H9 (cell line): ENCODE data around the gene GATA5. TPM values are rescaled to one million over a fixed set of nuclear protein-coding genes. Genes with fewer than 3 reads are reported as not detected.

ENCODE experiments used
- DNase-seq: peaks from one replicate; pipeline ENCODE4 v3.0.0-alpha.2; 2017
- H2AFZ ChIP-seq: one replicate; pipeline ENCODE4 v1.6.1; 2013; ENCODE audit warnings: mild to moderate bottlenecking, low read length, control low read depth, moderate library complexity
- H2AK5ac ChIP-seq: 2 replicates; pipeline ENCODE4 v1.6.1; 2013; ENCODE audit warnings: low read length, control low read depth, mixed read lengths; ENCODE audit not compliant: insufficient read length
- H2BK120ac ChIP-seq: one replicate; pipeline ENCODE4 v1.6.1; 2013; ENCODE audit warnings: low read depth, mild to moderate bottlenecking, low read length, control low read depth, inconsistent platforms; ENCODE audit not compliant: poor library complexity, severe bottlenecking
- H2BK12ac ChIP-seq: 2 replicates; pipeline ENCODE4 v1.6.1; 2013; ENCODE audit warnings: low read length, control low read depth, mixed read lengths, low read depth; ENCODE audit not compliant: insufficient read length
- H2BK15ac ChIP-seq: 2 replicates; pipeline ENCODE4 v1.6.1; 2013; ENCODE audit warnings: low read depth, low read length, control low read depth
- H2BK20ac ChIP-seq: one replicate; pipeline ENCODE4 v1.6.1; 2013; ENCODE audit warnings: low read depth, mild to moderate bottlenecking, low read length, control low read depth, inconsistent platforms; ENCODE audit not compliant: poor library complexity, severe bottlenecking
- H2BK5ac ChIP-seq: 2 replicates; pipeline ENCODE4 v1.6.1; 2013; ENCODE audit warnings: low read length, control low read depth, mixed read lengths; ENCODE audit not compliant: insufficient read length
- H3K14ac ChIP-seq: 2 replicates; pipeline ENCODE4 v1.6.1; 2013; ENCODE audit warnings: low read length, control low read depth; ENCODE audit not compliant: insufficient read depth
- H3K18ac ChIP-seq: 2 replicates; pipeline ENCODE4 v1.6.1; 2013; ENCODE audit warnings: low read depth, mild to moderate bottlenecking, mixed read lengths, low read length, control low read depth; ENCODE audit not compliant: insufficient read length
- H3K23ac ChIP-seq: 2 replicates; pipeline ENCODE4 v1.6.1; 2013; ENCODE audit warnings: low read length, control low read depth, mixed read lengths, low read depth; ENCODE audit not compliant: insufficient read length
- H3K23me2 ChIP-seq: 2 replicates; pipeline ENCODE4 v1.6.1; 2013; ENCODE audit warnings: low read depth, mild to moderate bottlenecking, mixed read lengths, low read length, control low read depth; ENCODE audit not compliant: insufficient read length, poor library complexity, severe bottlenecking
- H3K27ac ChIP-seq: 2 replicates; pipeline ENCODE4 v1.5.1; 2013; ENCODE audit warnings: low read length, control low read depth, mixed read lengths, low read depth; ENCODE audit not compliant: insufficient read length
- H3K27me3 ChIP-seq: 2 replicates; pipeline ENCODE4 v1.6.1; 2013; ENCODE audit warnings: low read length, control low read depth, inconsistent platforms; ENCODE audit not compliant: insufficient read depth
- H3K4ac ChIP-seq: 2 replicates; pipeline ENCODE4 v1.6.1; 2013; ENCODE audit warnings: low read depth, mild to moderate bottlenecking, control low read depth, inconsistent platforms, low read length, moderate library complexity
- H3K4me1 ChIP-seq: 2 replicates; pipeline ENCODE4 v1.6.1; 2013; ENCODE audit warnings: low read length, control low read depth, inconsistent platforms; ENCODE audit not compliant: insufficient read depth
- H3K4me2 ChIP-seq: 2 replicates; pipeline ENCODE4 v1.6.1; 2013; ENCODE audit warnings: low read length, control low read depth, mixed read lengths; ENCODE audit not compliant: insufficient read length, insufficient read depth
- H3K56ac ChIP-seq: 2 replicates; pipeline ENCODE4 v1.6.1; 2013; ENCODE audit warnings: low read depth, mild to moderate bottlenecking, mixed read lengths, low read length, control low read depth; ENCODE audit not compliant: insufficient read length
- H3K79me1 ChIP-seq: 2 replicates; pipeline ENCODE4 v1.6.1; 2013; ENCODE audit warnings: low read depth, mild to moderate bottlenecking, moderate library complexity, low read length, control low read depth, inconsistent platforms; ENCODE audit not compliant: insufficient read depth, poor library complexity, severe bottlenecking
- H3K79me2 ChIP-seq: 2 replicates; pipeline ENCODE4 v1.6.1; 2013; ENCODE audit warnings: low read length, control low read depth, inconsistent platforms; ENCODE audit not compliant: insufficient read depth
- H3K9ac ChIP-seq: 2 replicates; pipeline ENCODE4 v1.6.1; 2013; ENCODE audit warnings: low read length, control low read depth, mixed read lengths; ENCODE audit not compliant: insufficient read length; ENCODE audit errors: extremely low read depth
- H3K9me3 ChIP-seq: one replicate; pipeline ENCODE4 v1.6.1; 2013; ENCODE audit warnings: low read depth, low read length, inconsistent platforms; ENCODE audit not compliant: control insufficient read depth
- H3T11ph ChIP-seq: one replicate; pipeline ENCODE4 v1.6.1; 2013; ENCODE audit warnings: mild to moderate bottlenecking, low read length, control low read depth, inconsistent platforms
- H4K20me1 ChIP-seq: one replicate; pipeline ENCODE4 v1.6.1; 2013; ENCODE audit not compliant: control insufficient read depth, insufficient read length, insufficient read depth
- H4K5ac ChIP-seq: 2 replicates; pipeline ENCODE4 v1.6.1; 2013; ENCODE audit warnings: low read depth, mild to moderate bottlenecking, mixed read lengths, low read length, control low read depth; ENCODE audit not compliant: insufficient read length
- H4K8ac ChIP-seq: replicated peaks from 2 replicates; pipeline ENCODE4 v1.6.1; 2013; ENCODE audit warnings: low read length, control low read depth, mixed read lengths, low read depth; ENCODE audit not compliant: insufficient read length
- H4K91ac ChIP-seq: 2 replicates; pipeline ENCODE4 v1.6.1; 2013; ENCODE audit warnings: low read depth, mild to moderate bottlenecking, moderate library complexity, mixed read lengths, low read length, control low read depth; ENCODE audit not compliant: insufficient read length
- H3K27ac Mint-ChIP-seq, 3 experiments: 2 replicates in 2 of 3; 3 replicates in 1 of 3; pipeline ENCODE4 v1.8.0; 2020 to 2021; ENCODE audit warnings: mixed read lengths in 3 of 3, mild to moderate bottlenecking in 1 of 3, moderate library complexity in 1 of 3
- H3K27me3 Mint-ChIP-seq: 2 replicates; pipeline ENCODE4 v1.8.0; 2021; ENCODE audit warnings: low read depth, mild to moderate bottlenecking, moderate library complexity, mixed read lengths
- H3K36me3 Mint-ChIP-seq, 3 experiments: 2 replicates in 2 of 3; 3 replicates in 1 of 3; pipeline ENCODE4 v1.8.0; 2020 to 2021; ENCODE audit warnings: low read depth in 3 of 3, mixed read lengths in 3 of 3; ENCODE audit not compliant: insufficient read depth in 1 of 3
- H3K4me1 Mint-ChIP-seq, 2 experiments: 2 replicates each; pipeline ENCODE4 v1.8.0; 2020; ENCODE audit warnings: mixed read lengths in 2 of 2
- H3K4me3 Mint-ChIP-seq, 2 experiments: 2 replicates in 1 of 2; 3 replicates in 1 of 2; pipeline ENCODE4 v1.8.0; 2020 to 2021; ENCODE audit warnings: mild to moderate bottlenecking in 2 of 2, mixed read lengths in 2 of 2, moderate library complexity in 1 of 2
- H3K9me3 Mint-ChIP-seq, 2 experiments: 2 replicates in 1 of 2; 3 replicates in 1 of 2; pipeline ENCODE4 v1.8.0; 2020; ENCODE audit warnings: mild to moderate bottlenecking in 2 of 2, mixed read lengths in 2 of 2, moderate library complexity in 1 of 2
- CTCF ChIP-seq: fragments of 200-600 bp; sonication (generic); conservative IDR thresholded peaks from 3 replicates; pipeline ENCODE4 v1.8.0; 2021; ENCODE audit warnings: antibody characterized with exemption, mild to moderate bottlenecking
- WGBS: extraction: QIAGEN DNeasy Blood & Tissue Kit; methylation state at CpG from one replicate; pipeline ENCODE4 v1.1.7; 2013; ENCODE audit warnings: missing lambda C conversion rate, low lambda C conversion rate, mixed read lengths; ENCODE audit not compliant: insufficient read length; ENCODE audit errors: extremely low coverage; 5-methylcytosine and 5-hydroxymethylcytosine counted together
- total RNA-seq: library from RNA; stranded (reverse); gene quantifications from 2 replicates; pipeline ENCODE4 v1.2.1, GENCODE V29; 2021

The GATA5 gene
- total RNA-seq, 1 experiment from 2014 or later, result 0.24 TPM

- peak; percentile 71 for DNase-seq
- H3K27me3 ChIP-seq, result no peaks in the 10 kb centered on the region
These were observed 40.5 kb upstream of the GATA5 start for GRCh38 chr20:62516338-62516737.

More at GRCh38 chr20:62516338-62516737, 40.5 kb upstream of the GATA5 start:
- Mint-ChIP-seq H3K27me3 (peaks cover 1% of the 10 kb centered on the region), H3K36me3 (no peaks in the 10 kb centered on the region), H3K27ac (no peak overlapping the region; a peak in 1 of 7 replicates), H3K4me1 (peaks cover 0 to 3% of the 10 kb centered on the region in 2 experiments; a peak in 1 of 4 replicates), H3K4me3 (no peak overlapping the region), H3K9me3 (no peaks in the 10 kb centered on the region)
- Histone ChIP-seq H3K27ac (no peak overlapping the region), H2BK120ac (no peak overlapping the region), H3T11ph (no peak overlapping the region), H2AFZ (no peak overlapping the region), H4K8ac (no peak overlapping the region), H3K23ac (no peak overlapping the region), H3K4me2 (no peak overlapping the region), H4K91ac (no peak overlapping the region), H2BK20ac (no peak overlapping the region), H3K18ac (no peak overlapping the region), H4K5ac (no peak overlapping the region), H2BK12ac (no peak overlapping the region), H3K79me1 (no peaks in the 10 kb centered on the region), H3K14ac (no peak overlapping the region), H3K9me3 (no peaks in the 10 kb centered on the region), H2BK15ac (no peak overlapping the region), H4K20me1 (no peaks in the 10 kb centered on the region), H2BK5ac (no peak overlapping the region), H3K56ac (no peak overlapping the region), H3K79me2 (no peaks in the 10 kb centered on the region), H2AK5ac (no peak overlapping the region), H3K9ac (no peak overlapping the region), H3K4ac (no peak overlapping the region), H3K23me2 (no peaks in the 10 kb centered on the region), H3K4me1 (no peaks in the 10 kb centered on the region)
- WGBS, result no CpG with 5 or more reads among the region's 13 CpGs
- peak; percentile 61 for TF ChIP-seq CTCF
